OCI-LY7 (cell line): Measurements from ENCODE around the gene SAFB2.

ENCODE experiments used
- CTCF ChIP-seq: fragments of 200-600 bp; sonication (generic); conservative IDR thresholded peaks from 2 replicates; pipeline ENCODE4 v1.5.1; 2014; ENCODE audit warnings: mild to moderate bottlenecking, antibody characterized with exemption, low read length, moderate library complexity, mixed read lengths
- EZH2phosphoT487 ChIP-seq: fragments of 200-600 bp; sonication (generic); IDR thresholded peaks from 2 replicates; pipeline ENCODE4 v1.6.1; 2018; ENCODE audit warnings: low read depth, borderline replicate concordance, mild to moderate bottlenecking, mixed run types, antibody characterized with exemption, low read length, moderate library complexity, mixed read lengths

GRCh38 chr19:5624018-5624663 is 1.6 kb upstream of the SAFB2 start:
- TF ChIP-seq EZH2phosphoT487: no peak
- no peak for TF ChIP-seq CTCF
